Trophoblast cell (in vitro differentiated cells and primary cell): Measurements from ENCODE around the gene MEAF6.

Experiments
- DNase-seq, 2 donors: peaks; one replicate each; pipeline ENCODE4 v3.0.0-alpha.2; 2016
- H2AFZ ChIP-seq: 2 replicates; pipeline ENCODE4 v1.6.1; 2013; ENCODE audit warnings: low read length, moderate library complexity, mild to moderate bottlenecking; ENCODE audit not compliant: insufficient read depth, poor library complexity
- H2AK5ac ChIP-seq: 2 replicates; pipeline ENCODE4 v1.6.1; 2013; ENCODE audit warnings: mild to moderate bottlenecking, low read length
- H2BK120ac ChIP-seq: 2 replicates; pipeline ENCODE4 v1.6.1; 2013; ENCODE audit warnings: low read length, mild to moderate bottlenecking, moderate library complexity; ENCODE audit not compliant: insufficient read depth, poor library complexity
- H2BK12ac ChIP-seq: 2 replicates; pipeline ENCODE4 v1.6.1; 2013; ENCODE audit warnings: mild to moderate bottlenecking, low read length, moderate library complexity
- H2BK5ac ChIP-seq: 2 replicates; pipeline ENCODE4 v1.6.1; 2013; ENCODE audit warnings: low read length, low read depth, moderate library complexity, mild to moderate bottlenecking; ENCODE audit not compliant: poor library complexity
- H3K14ac ChIP-seq: 2 replicates; pipeline ENCODE4 v1.6.1; 2013; ENCODE audit warnings: mild to moderate bottlenecking, low read length
- H3K18ac ChIP-seq: 2 replicates; pipeline ENCODE4 v1.6.1; 2013; ENCODE audit warnings: mild to moderate bottlenecking, low read length
- H3K23ac ChIP-seq: 2 replicates; pipeline ENCODE4 v1.6.1; 2013; ENCODE audit warnings: low read length
- H3K27ac ChIP-seq: 2 replicates; pipeline ENCODE4 v1.5.1; 2013; ENCODE audit warnings: low read depth, mild to moderate bottlenecking, inconsistent platforms, low read length, moderate library complexity
- H3K27me3 ChIP-seq: 2 replicates; pipeline ENCODE4 v1.6.1; 2013; ENCODE audit warnings: inconsistent platforms, mild to moderate bottlenecking, low read length, moderate library complexity; ENCODE audit not compliant: insufficient read depth
- H3K36me3 ChIP-seq, 2 experiments: 1 replicate in 1 of 2; 2 replicates in 1 of 2; pipeline ENCODE4 v1.6.1; 2013; ENCODE audit warnings: low read length in 2 of 2, mild to moderate bottlenecking in 2 of 2, moderate library complexity in 1 of 2; ENCODE audit not compliant: insufficient read depth in 2 of 2, control insufficient read depth in 1 of 2
- H3K4ac ChIP-seq: 2 replicates; pipeline ENCODE4 v1.6.1; 2013; ENCODE audit warnings: low read depth, mild to moderate bottlenecking, low read length, moderate library complexity
- H3K4me1 ChIP-seq, 2 experiments: 1 replicate in 1 of 2; 2 replicates in 1 of 2; pipeline ENCODE4 v1.6.1; 2013; ENCODE audit warnings: low read length in 2 of 2, mild to moderate bottlenecking in 2 of 2, moderate library complexity in 1 of 2; ENCODE audit not compliant: insufficient read depth in 2 of 2, control insufficient read depth in 1 of 2
- H3K4me2 ChIP-seq: 2 replicates; pipeline ENCODE4 v1.6.1; 2013; ENCODE audit warnings: inconsistent platforms, mild to moderate bottlenecking, low read length, moderate library complexity
- H3K4me3 ChIP-seq: 2 replicates; pipeline ENCODE4 v1.5.1; 2013; ENCODE audit warnings: mild to moderate bottlenecking, low read depth, low read length, inconsistent platforms
- H3K79me1 ChIP-seq: one replicate; pipeline ENCODE4 v1.6.1; 2013; ENCODE audit warnings: low read length
- H3K79me2 ChIP-seq: 2 replicates; pipeline ENCODE4 v1.6.1; 2013; ENCODE audit warnings: low read length, mild to moderate bottlenecking; ENCODE audit not compliant: control insufficient read depth, insufficient read depth, poor library complexity
- H3K9ac ChIP-seq: 2 replicates; pipeline ENCODE4 v1.6.1; 2013; ENCODE audit warnings: mild to moderate bottlenecking, low read length
- H3K9me3 ChIP-seq: 2 replicates; pipeline ENCODE4 v1.6.1; 2013; ENCODE audit warnings: low read depth, mild to moderate bottlenecking, control low read depth, inconsistent platforms, low read length; ENCODE audit not compliant: insufficient read depth
- H4K12ac ChIP-seq: 2 replicates; pipeline ENCODE4 v1.6.1; 2013; ENCODE audit warnings: low read depth, mild to moderate bottlenecking, low read length, moderate library complexity
- H4K8ac ChIP-seq: 2 replicates; pipeline ENCODE4 v1.6.1; 2013; ENCODE audit warnings: low read depth, mild to moderate bottlenecking, low read length, moderate library complexity
- H4K91ac ChIP-seq: one replicate; pipeline ENCODE4 v1.6.1; 2013; ENCODE audit warnings: low read depth, mild to moderate bottlenecking, low read length, moderate library complexity
- WGBS: extraction: QIAGEN DNeasy Blood & Tissue Kit; methylation state at CpG from one replicate; pipeline ENCODE4 v1.1.7; 2013; ENCODE audit warnings: missing lambda C conversion rate; ENCODE audit not compliant: insufficient read length, insufficient coverage; ENCODE audit errors: extremely low coverage; 5-methylcytosine and 5-hydroxymethylcytosine counted together

MEAF6 gene

DNA sequence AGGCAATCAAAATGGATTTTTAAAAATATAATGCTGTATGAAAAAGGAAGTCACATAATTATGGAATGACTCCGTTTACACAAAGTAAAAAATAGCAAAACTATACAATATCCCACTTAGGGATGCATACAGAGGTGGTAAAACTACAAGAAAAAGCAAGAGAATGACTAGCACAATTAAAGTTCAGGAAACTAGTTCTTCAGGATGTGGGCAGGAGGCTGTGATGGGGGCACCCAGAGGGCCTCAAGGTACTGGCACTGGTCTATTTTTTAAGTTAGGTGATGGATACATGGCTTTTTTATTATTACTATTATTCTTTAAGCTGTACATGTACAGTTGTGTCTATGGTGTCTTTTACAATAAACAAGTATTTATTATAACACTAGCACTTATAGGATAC lies 41.6 kb downstream of the MEAF6 start:
- WGBS = no CpG with 5 or more reads among the region's 1 CpG
- peaks cover 46 to 56% of the 10 kb centered on the region in 2 experiments for H3K4me1 ChIP-seq
- H3K14ac ChIP-seq = no peak overlapping the region
- H3K4me3 ChIP-seq = no peak overlapping the region
- peaks cover 24% of the 10 kb centered on the region for H3K79me2 ChIP-seq
- no peak overlapping the region for H3K4me2 ChIP-seq
- H3K27ac ChIP-seq = no peak overlapping the region
- no peak overlapping the region for H3K18ac ChIP-seq
- no peaks in the 10 kb centered on the region for H3K27me3 ChIP-seq
- H2BK5ac ChIP-seq = no peak overlapping the region
- H3K23ac ChIP-seq = no peak overlapping the region
- H3K79me1 ChIP-seq = peaks cover 46% of the 10 kb centered on the region
- H2BK120ac ChIP-seq = no peak overlapping the region
- no peak overlapping the region for H2AFZ ChIP-seq
- no peak overlapping the region for H4K12ac ChIP-seq
- H4K91ac ChIP-seq = no peak overlapping the region
- no peak overlapping the region for H3K4ac ChIP-seq
- no peak for DNase-seq
- peaks cover 16 to 17% of the 10 kb centered on the region in 2 experiments for H3K36me3 ChIP-seq
- no peak overlapping the region for H2AK5ac ChIP-seq
- H3K9me3 ChIP-seq = no peaks in the 10 kb centered on the region
- H3K9ac ChIP-seq = no peak overlapping the region
- no peak overlapping the region for H4K8ac ChIP-seq
- no peak overlapping the region for H2BK12ac ChIP-seq

DNA sequence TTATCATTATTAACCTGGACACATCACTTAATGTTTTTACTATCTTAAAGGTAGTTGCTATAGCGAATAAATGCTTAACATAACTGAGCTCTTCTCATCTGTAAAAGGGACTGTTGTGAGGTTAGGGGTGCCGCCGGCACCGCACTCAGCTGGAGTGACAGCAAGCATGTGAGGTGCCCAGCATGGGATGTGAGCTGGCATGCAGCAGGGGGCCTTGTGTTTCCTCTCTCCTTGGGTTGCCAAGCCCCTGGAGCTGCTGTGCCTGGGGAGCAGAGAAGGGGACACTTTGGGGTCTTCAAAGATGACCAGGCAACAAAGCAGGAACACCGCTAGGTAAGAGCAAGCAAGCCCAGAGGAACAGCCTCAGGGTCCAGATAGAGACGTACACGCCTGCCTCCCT lies 42.3 kb downstream of the MEAF6 start:
- H3K4me1 ChIP-seq = peaks cover 43 to 49% of the 10 kb centered on the region in 2 experiments

DNA sequence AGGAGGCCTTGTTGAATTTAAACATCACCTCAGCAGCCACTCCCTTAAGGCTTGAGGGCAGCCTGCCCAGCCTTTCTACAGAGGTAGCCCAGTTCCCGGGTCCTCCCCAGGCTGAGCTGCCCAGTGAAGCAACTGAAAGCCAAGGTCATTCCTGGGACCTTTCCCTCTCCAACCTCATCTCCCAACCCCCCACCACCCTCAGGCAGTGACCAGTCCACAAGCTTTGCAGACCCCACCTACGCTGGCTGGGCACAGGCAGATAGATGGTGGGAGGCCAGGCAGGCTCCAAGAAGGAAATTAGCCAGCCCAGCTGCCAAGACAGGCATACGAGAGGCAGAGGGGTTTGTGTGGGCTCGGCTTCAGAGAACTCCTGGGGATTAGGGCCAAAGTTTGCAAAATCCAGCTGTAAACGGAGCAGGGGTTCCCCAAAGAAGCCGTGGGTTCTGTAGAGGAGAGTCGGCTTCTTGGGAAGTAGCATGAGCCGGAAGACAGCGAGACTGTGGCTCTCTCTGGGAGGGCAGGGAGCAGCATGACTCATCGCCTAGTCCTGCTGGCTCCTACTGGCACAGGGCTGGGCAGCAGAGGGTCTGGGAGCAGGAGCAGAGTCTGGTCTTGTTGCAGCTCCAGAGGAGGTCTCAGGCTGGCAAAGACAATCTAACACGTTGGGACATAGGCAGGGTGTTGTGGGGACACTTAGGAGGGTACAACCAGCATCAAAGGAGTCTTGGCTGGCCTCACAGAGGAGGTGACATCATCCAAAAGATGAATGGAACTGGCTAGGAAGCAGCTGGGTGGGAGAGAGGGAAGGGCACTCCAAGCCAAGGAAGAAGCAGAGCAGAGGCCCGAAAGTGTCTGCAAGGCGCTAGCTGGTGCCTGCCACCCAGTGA lies 43.0 kb downstream of the MEAF6 start:
- Histone ChIP-seq H3K4ac (peak overlapping the region; percentile 31), H4K12ac (peak overlapping the region; percentile 24), H3K4me2 (peak overlapping the region; percentile 54), H3K27ac (peak overlapping the region; percentile 82), H3K4me1 (peaks cover 37 to 43% of the 10 kb centered on the region in 2 experiments), H2BK12ac (peak overlapping the region; percentile 89), H4K91ac (peak overlapping the region; percentile 96), H3K79me1 (peaks cover 35% of the 10 kb centered on the region), H3K4me3 (no peak overlapping the region), H3K79me2 (peaks cover 15% of the 10 kb centered on the region), H4K8ac (peak overlapping the region; percentile 77), H3K14ac (peak overlapping the region; percentile 80), H3K18ac (peak overlapping the region; percentile 75), H2BK5ac (peak overlapping the region; percentile 80), H3K36me3 (peaks cover 9% of the 10 kb centered on the region in 2 experiments), H2AK5ac (peak overlapping the region; percentile 73), H2AFZ (peak overlapping the region; percentile 27), H3K27me3 (no peaks in the 10 kb centered on the region), H3K23ac (no peak overlapping the region), H3K9ac (no peak overlapping the region), H2BK120ac (peak overlapping the region; percentile 91), H3K9me3 (no peaks in the 10 kb centered on the region)
- WGBS = no CpG with 5 or more reads among the region's 13 CpGs
- DNase-seq = peak; percentile 54 to 71

More for the DNA sequence above, 42.3 kb downstream of the MEAF6 start:
- no peak overlapping the region for H3K4ac ChIP-seq
- H3K9me3 ChIP-seq = no peaks in the 10 kb centered on the region
- H4K12ac ChIP-seq = no peak overlapping the region
- H2AK5ac ChIP-seq = peak overlapping the region; percentile 90
- H3K79me1 ChIP-seq = peaks cover 41% of the 10 kb centered on the region
- peak overlapping the region; percentile 26 for H3K14ac ChIP-seq
- no peaks in the 10 kb centered on the region for H3K27me3 ChIP-seq
- H3K23ac ChIP-seq = no peak overlapping the region
- no peak overlapping the region for H3K9ac ChIP-seq
- H2BK12ac ChIP-seq = peak overlapping the region; percentile 98
- DNase-seq = no peak
- peak overlapping the region; percentile 5 for H2BK5ac ChIP-seq
- no peak overlapping the region for H3K27ac ChIP-seq
- peak overlapping the region; percentile 84 for H4K91ac ChIP-seq
- H3K4me3 ChIP-seq = no peak overlapping the region
- H3K36me3 ChIP-seq = peaks cover 11 to 12% of the 10 kb centered on the region in 2 experiments
- WGBS = no CpG with 5 or more reads among the region's 7 CpGs
- peak overlapping the region; percentile 58 for H3K18ac ChIP-seq
- H3K4me2 ChIP-seq = no peak overlapping the region
- peaks cover 19% of the 10 kb centered on the region for H3K79me2 ChIP-seq
- peak overlapping the region; percentile 21 for H2BK120ac ChIP-seq
- H4K8ac ChIP-seq = peak overlapping the region; percentile 45
- H2AFZ ChIP-seq = no peak overlapping the region

DNA sequence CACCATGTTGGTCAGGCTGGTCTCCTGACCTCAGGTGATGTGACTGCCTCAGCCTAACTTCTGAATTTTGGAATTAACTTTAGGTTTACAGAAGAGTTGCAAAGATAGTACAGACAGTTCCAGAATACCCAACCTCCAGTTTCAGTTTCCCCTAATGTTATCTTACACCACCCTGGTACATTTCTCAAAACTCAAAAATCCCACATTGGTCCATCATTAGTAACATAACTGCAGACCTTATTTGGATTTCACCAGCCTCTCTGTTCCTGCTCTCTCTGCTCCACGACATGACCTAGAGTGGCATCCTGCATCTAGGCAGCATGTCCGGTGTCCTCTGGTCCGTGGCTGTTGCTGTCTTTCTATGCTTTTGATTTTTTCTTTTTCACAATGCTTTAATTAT lies 45.2 kb downstream of the MEAF6 start:
- Histone ChIP-seq H2AK5ac (no peak overlapping the region), H3K9ac (no peak overlapping the region), H3K4me1 (peaks cover 21 to 26% of the 10 kb centered on the region in 2 experiments), H3K4ac (no peak overlapping the region), H3K36me3 (no peaks in the 10 kb centered on the region), H2BK5ac (no peak overlapping the region), H3K9me3 (no peaks in the 10 kb centered on the region), H3K23ac (no peak overlapping the region), H3K4me3 (no peak overlapping the region), H3K18ac (no peak overlapping the region), H3K27me3 (no peaks in the 10 kb centered on the region), H3K79me2 (peaks cover 2% of the 10 kb centered on the region), H2BK12ac (no peak overlapping the region), H4K91ac (no peak overlapping the region), H4K12ac (no peak overlapping the region), H2AFZ (no peak overlapping the region), H2BK120ac (no peak overlapping the region), H3K79me1 (peaks cover 18% of the 10 kb centered on the region), H3K14ac (no peak overlapping the region), H3K27ac (no peak overlapping the region), H4K8ac (no peak overlapping the region), H3K4me2 (no peak overlapping the region)
- DNase-seq = no peak
- WGBS = no CpG with 5 or more reads among the region's 3 CpGs
